Measurements from ENCODE around the gene CSRNP3. TPM values are rescaled to one million over a fixed set of nuclear protein-coding genes. Genes with fewer than 3 reads are reported as not detected.

CSRNP3 gene
- total and polyA plus RNA-seq, 4 donors = 0.18 to 2.2 (median 2.0) TPM

DNA sequence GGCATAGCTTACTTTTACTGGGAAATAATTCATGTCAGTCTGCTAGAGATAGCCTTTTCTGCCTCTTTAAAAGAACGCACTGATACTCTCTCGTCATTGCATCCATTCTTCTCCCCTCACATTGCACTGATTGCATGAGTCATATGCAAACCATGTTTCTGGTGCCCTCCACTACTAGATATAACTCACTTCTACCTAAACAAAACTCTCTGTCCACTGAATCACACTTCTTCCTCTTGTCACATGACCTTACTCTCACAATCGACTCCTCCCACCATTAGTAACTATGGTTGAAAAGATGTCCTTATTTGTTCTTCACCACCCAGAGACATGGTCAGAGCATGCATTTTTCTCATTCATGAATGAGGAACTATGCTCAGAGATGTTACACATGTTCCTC, 158.0 kb downstream of the CSRNP3 start:
- H3K4me1 ChIP-seq (ENCODE audit: control insufficient read depth in 4 of 4, insufficient read depth in 4 of 4, low read length in 3 of 4) = no peaks in the 10 kb centered on the region
- no peaks in the 10 kb centered on the region for H3K9me3 ChIP-seq (ENCODE audit: control insufficient read depth in 4 of 4, low read length in 3 of 4)
- WGBS = 95% methylated on average over 3 of the region's 3 CpGs
- DNase-seq (ENCODE audit: low spot score) = no peak
- H3K36me3 ChIP-seq (ENCODE audit: control insufficient read depth in 4 of 4, insufficient read depth in 3 of 4, low read depth in 1 of 4, low read length in 3 of 4) = no peaks in the 10 kb centered on the region
- TF ChIP-seq NR2F2 (IDR thresholded peaks at IDR 0.05) = no peak
- TF ChIP-seq FOXA2 (IDR thresholded peaks at IDR 0.05) = no peak
- no peaks in the 10 kb centered on the region for H3K27me3 ChIP-seq (ENCODE audit: control insufficient read depth in 4 of 4, insufficient read depth in 4 of 4, low read length in 3 of 4)
- no peak overlapping the region for H3K4me3 ChIP-seq (ENCODE audit: low read depth in 1 of 3, low read length in 3 of 3)
- no peak overlapping the region for H3K9ac ChIP-seq (ENCODE audit: low read depth in 1 of 2, low read length in 2 of 2)
- H3K27ac ChIP-seq (ENCODE audit: low read depth in 1 of 2, low read length in 2 of 2) = no peak overlapping the region

DNA sequence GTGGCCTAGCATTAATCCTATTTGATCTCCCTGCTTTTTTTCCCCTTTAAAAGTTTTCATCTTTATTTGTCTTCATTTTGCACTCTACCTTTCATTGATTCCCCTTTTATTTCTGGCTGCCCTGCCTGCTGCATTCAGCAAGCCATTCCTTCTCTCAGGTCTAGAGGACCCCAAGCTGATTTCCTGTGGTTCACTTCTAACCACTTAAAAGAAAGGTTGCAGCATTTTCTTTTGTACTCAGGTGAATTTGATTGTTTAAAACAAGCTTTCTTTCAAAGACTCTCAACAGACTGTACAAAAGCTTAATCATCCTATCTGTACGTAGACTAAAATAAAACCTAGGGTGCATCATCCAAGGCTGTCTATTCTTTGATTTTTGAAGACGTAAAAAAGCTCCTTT, 160.3 kb downstream of the CSRNP3 start:
- 88% methylated on average over 2 of the region's 2 CpGs for WGBS
- H3K36me3 ChIP-seq (ENCODE audit: control insufficient read depth in 4 of 4, insufficient read depth in 3 of 4, low read depth in 1 of 4, low read length in 3 of 4) = no peaks in the 10 kb centered on the region
- no peak for DNase-seq (ENCODE audit: low spot score)

More for the DNA sequence above, 160.3 kb downstream of the CSRNP3 start:
- TF ChIP-seq, protein P1, sequence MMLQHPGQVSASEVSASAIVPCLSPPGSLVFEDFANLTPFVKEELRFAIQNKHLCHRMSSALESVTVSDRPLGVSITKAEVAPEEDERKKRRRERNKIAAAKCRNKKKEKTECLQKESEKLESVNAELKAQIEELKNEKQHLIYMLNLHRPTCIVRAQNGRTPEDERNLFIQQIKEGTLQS (IDR thresholded peaks at IDR 0.05) = no peak
- no peak for TF ChIP-seq TAF1 (conservative IDR thresholded peaks at IDR 0.05)
- no peak for TF ChIP-seq FOXA1 (IDR thresholded peaks at IDR 0.05)
- no peak for TF ChIP-seq SP1 (IDR thresholded peaks at IDR 0.05)
- no peak for TF ChIP-seq REST (IDR thresholded peaks at IDR 0.05)
- TF ChIP-seq YY1 (IDR thresholded peaks at IDR 0.05) = no peak
- no peak for TF ChIP-seq HNF4G (IDR thresholded peaks at IDR 0.05)
- no peak for TF ChIP-seq NR2F2 (IDR thresholded peaks at IDR 0.05)
- TF ChIP-seq JUND (IDR thresholded peaks at IDR 0.05) = no peak
- TF ChIP-seq MAX (IDR thresholded peaks at IDR 0.05) = no peak
- no peak for TF ChIP-seq ZBTB33 (IDR thresholded peaks at IDR 0.05)
- TF ChIP-seq, protein P2, sequence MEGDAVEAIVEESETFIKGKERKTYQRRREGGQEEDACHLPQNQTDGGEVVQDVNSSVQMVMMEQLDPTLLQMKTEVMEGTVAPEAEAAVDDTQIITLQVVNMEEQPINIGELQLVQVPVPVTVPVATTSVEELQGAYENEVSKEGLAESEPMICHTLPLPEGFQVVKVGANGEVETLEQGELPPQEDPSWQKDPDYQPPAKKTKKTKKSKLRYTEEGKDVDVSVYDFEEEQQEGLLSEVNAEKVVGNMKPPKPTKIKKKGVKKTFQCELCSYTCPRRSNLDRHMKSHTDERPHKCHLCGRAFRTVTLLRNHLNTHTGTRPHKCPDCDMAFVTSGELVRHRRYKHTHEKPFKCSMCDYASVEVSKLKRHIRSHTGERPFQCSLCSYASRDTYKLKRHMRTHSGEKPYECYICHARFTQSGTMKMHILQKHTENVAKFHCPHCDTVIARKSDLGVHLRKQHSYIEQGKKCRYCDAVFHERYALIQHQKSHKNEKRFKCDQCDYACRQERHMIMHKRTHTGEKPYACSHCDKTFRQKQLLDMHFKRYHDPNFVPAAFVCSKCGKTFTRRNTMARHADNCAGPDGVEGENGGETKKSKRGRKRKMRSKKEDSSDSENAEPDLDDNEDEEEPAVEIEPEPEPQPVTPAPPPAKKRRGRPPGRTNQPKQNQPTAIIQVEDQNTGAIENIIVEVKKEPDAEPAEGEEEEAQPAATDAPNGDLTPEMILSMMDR (IDR thresholded peaks at IDR 0.05; ENCODE audit: low read depth, low read length, missing input control) = no peak
- TF ChIP-seq FOXA2 (IDR thresholded peaks at IDR 0.05) = no peak
- TF ChIP-seq GABPA (IDR thresholded peaks at IDR 0.05 in 1 of 2, conservative IDR thresholded peaks at IDR 0.05 in 1 of 2) = no peak
- TF ChIP-seq RXRA (IDR thresholded peaks at IDR 0.05) = no peak
- no peak for TF ChIP-seq HNF4A (conservative IDR thresholded peaks at IDR 0.05)
- no peak for TF ChIP-seq RAD21 (IDR thresholded peaks at IDR 0.05)
- no peak for TF ChIP-seq EGR1 (IDR thresholded peaks at IDR 0.05; ENCODE audit: low read depth in 2 of 2)
- Histone ChIP-seq H3K9me3 (ENCODE audit: control insufficient read depth in 4 of 4, low read length in 3 of 4) (no peaks in the 10 kb centered on the region), H3K27me3 (ENCODE audit: control insufficient read depth in 4 of 4, insufficient read depth in 4 of 4, low read length in 3 of 4) (no peaks in the 10 kb centered on the region), H3K4me1 (ENCODE audit: control insufficient read depth in 4 of 4, insufficient read depth in 4 of 4, low read length in 3 of 4) (no peaks in the 10 kb centered on the region), H3K27ac (ENCODE audit: low read depth in 1 of 2, low read length in 2 of 2) (no peak overlapping the region), H3K9ac (ENCODE audit: low read depth in 1 of 2, low read length in 2 of 2) (no peak overlapping the region), H3K4me3 (ENCODE audit: low read depth in 1 of 3, low read length in 3 of 3) (no peak overlapping the region)

Data from liver (tissue), 9 donors.